ENCODE measurements around the gene AGAP1.

DNA sequence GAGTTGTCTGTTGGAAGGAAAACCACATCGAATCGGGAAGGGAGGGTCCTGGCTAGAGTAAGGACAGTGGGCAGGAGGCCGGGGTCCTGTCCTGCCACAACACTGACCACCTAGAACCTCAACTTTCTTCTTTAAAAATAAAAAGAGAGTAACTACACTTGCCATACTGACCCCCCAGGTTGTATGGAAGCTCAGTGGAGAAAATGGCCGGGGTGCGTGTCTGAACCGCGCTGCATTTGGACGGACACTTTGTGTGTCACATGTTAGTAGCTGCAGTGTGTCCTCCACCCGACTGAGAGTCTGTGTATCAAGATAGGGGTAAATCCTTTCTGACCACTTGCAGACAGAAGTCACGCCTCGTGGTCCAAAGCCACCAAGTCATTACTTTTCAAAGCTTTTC, 587.3 kb downstream of the AGAP1 start:
- TF ChIP-seq REST (IDR thresholded peaks at IDR 0.05; ENCODE audit: borderline replicate concordance), result no peak
- TF ChIP-seq, protein P1, sequence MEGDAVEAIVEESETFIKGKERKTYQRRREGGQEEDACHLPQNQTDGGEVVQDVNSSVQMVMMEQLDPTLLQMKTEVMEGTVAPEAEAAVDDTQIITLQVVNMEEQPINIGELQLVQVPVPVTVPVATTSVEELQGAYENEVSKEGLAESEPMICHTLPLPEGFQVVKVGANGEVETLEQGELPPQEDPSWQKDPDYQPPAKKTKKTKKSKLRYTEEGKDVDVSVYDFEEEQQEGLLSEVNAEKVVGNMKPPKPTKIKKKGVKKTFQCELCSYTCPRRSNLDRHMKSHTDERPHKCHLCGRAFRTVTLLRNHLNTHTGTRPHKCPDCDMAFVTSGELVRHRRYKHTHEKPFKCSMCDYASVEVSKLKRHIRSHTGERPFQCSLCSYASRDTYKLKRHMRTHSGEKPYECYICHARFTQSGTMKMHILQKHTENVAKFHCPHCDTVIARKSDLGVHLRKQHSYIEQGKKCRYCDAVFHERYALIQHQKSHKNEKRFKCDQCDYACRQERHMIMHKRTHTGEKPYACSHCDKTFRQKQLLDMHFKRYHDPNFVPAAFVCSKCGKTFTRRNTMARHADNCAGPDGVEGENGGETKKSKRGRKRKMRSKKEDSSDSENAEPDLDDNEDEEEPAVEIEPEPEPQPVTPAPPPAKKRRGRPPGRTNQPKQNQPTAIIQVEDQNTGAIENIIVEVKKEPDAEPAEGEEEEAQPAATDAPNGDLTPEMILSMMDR (IDR thresholded peaks at IDR 0.05; ENCODE audit: poor library complexity, severe bottlenecking), result no peak
- no peak for TF ChIP-seq EZH2 (IDR thresholded peaks at IDR 0.05; ENCODE audit: borderline replicate concordance, insufficient read depth, low read length, poor library complexity, severe bottlenecking)

Measured in neural cell (in vitro differentiated cells).